ENCODE data around the gene ARHGAP44. TPM values are rescaled to one million over a fixed set of nuclear protein-coding genes. Genes with fewer than 3 reads are reported as not detected.
A peak's percentile ranks its signal among the peaks of the same experiment; 100 is the strongest.

The ARHGAP44 gene
- total RNA-seq, 1 donor from 2014 or later = 6.5 TPM

GRCh38 chr17:12983991-12984884 is 194.9 kb downstream of the ARHGAP44 start:
- no peak overlapping the region for H3K4me3 Mint-ChIP-seq
- no peaks in the 10 kb centered on the region for H3K27me3 Mint-ChIP-seq (ENCODE audit: low read depth)
- peaks cover 17% of the 10 kb centered on the region for H3K4me1 Mint-ChIP-seq
- H3K27ac Mint-ChIP-seq (ENCODE audit: unreplicated experiment) = peak overlapping the region; percentile 50
- H3K9me3 Mint-ChIP-seq = no peaks in the 10 kb centered on the region
- DNase-seq (ENCODE audit: low read depth, low spot score) = no peak
- TF ChIP-seq, protein P1, sequence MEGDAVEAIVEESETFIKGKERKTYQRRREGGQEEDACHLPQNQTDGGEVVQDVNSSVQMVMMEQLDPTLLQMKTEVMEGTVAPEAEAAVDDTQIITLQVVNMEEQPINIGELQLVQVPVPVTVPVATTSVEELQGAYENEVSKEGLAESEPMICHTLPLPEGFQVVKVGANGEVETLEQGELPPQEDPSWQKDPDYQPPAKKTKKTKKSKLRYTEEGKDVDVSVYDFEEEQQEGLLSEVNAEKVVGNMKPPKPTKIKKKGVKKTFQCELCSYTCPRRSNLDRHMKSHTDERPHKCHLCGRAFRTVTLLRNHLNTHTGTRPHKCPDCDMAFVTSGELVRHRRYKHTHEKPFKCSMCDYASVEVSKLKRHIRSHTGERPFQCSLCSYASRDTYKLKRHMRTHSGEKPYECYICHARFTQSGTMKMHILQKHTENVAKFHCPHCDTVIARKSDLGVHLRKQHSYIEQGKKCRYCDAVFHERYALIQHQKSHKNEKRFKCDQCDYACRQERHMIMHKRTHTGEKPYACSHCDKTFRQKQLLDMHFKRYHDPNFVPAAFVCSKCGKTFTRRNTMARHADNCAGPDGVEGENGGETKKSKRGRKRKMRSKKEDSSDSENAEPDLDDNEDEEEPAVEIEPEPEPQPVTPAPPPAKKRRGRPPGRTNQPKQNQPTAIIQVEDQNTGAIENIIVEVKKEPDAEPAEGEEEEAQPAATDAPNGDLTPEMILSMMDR (conservative IDR thresholded peaks at IDR 0.05) = no peak
- peaks cover 3% of the 10 kb centered on the region for H3K36me3 Mint-ChIP-seq (ENCODE audit: low read depth)

DNA sequence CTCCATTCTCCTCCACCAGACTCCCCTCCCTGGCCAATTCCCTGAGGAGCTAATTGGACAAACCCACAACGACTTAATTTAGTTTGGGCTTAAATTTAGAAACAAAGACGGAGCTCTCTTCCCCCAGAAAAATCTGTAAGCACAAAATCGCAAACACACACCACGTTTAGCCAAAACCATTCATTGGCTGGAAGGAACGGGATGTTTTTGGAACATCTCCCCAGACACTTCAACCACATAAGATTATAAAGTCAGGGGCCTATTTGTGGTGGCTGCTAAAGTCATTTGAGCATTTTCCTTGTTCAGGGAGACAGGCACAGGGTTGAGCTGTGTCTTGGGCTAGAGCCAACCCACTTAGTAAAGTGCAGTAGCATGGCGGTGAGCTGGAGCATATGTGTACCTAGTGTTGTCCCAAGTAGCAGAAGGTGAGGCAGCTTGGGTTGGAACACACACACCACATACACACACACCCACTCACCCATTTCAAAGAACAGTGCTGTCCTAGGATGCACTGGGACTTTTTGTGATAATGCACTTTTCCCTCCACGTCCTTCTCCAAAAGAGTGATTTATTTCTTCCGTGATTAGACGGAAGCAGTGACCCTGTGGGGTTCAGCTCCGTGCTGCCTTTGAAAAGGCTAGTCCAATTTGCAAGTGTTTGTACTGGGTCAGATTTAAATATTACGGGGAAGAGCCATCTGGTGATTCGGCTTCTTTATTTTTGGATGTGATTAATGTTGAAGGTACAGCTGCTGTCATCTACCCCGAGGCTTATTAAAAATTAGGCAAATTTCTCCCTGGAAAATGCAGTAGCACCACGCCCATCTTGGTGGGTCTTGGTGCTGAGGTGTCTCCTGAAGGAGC is 196.4 kb downstream of the ARHGAP44 start:
- DNase-seq (ENCODE audit: low read depth, low spot score) = no peak
- no peak overlapping the region for H3K4me3 Mint-ChIP-seq
- no peaks in the 10 kb centered on the region for H3K9me3 Mint-ChIP-seq
- no peaks in the 10 kb centered on the region for H3K27me3 Mint-ChIP-seq (ENCODE audit: low read depth)
- H3K4me1 Mint-ChIP-seq = peaks cover 17% of the 10 kb centered on the region
- peaks cover 11% of the 10 kb centered on the region for H3K36me3 Mint-ChIP-seq (ENCODE audit: low read depth)
- H3K27ac Mint-ChIP-seq (ENCODE audit: unreplicated experiment) = no peak overlapping the region
- TF ChIP-seq, protein P1 (conservative IDR thresholded peaks at IDR 0.05) = no peak

DNA sequence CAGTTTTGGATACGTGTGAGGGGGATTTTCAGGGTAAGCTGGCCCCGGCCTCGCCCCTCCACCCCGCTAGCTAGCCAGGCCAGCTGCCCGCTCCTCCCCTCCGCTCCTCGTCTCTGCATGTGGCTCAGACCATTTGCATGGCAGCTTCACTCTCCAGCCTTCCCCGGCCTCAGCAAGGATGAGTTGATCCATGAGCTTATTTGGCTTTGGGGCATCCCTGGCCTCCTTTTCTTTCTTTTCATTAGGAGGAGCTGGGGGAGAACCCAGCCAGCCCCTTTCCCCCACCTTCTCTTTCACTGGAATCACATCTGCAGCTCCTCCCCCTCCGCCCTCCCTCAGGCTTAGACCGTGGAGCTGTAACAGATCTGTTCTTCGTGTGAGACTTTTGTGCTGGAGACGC is 197.8 kb downstream of the ARHGAP44 start:
- TF ChIP-seq, protein P1 (conservative IDR thresholded peaks at IDR 0.05) = no peak
- peak overlapping the region; percentile 32 for H3K4me3 Mint-ChIP-seq
- H3K9me3 Mint-ChIP-seq = no peaks in the 10 kb centered on the region
- peaks cover 17% of the 10 kb centered on the region for H3K4me1 Mint-ChIP-seq
- no peaks in the 10 kb centered on the region for H3K27me3 Mint-ChIP-seq (ENCODE audit: low read depth)
- peaks cover 11% of the 10 kb centered on the region for H3K36me3 Mint-ChIP-seq (ENCODE audit: low read depth)
- no peak overlapping the region for H3K27ac Mint-ChIP-seq (ENCODE audit: unreplicated experiment)
- no peak for DNase-seq (ENCODE audit: low read depth, low spot score)

- Mint-ChIP-seq H3K27ac (ENCODE audit: unreplicated experiment) (no peak overlapping the region), H3K27me3 (ENCODE audit: low read depth) (no peaks in the 10 kb centered on the region), H3K4me3 (no peak overlapping the region), H3K4me1 (peaks cover 17% of the 10 kb centered on the region), H3K36me3 (ENCODE audit: low read depth) (peaks cover 12% of the 10 kb centered on the region), H3K9me3 (no peaks in the 10 kb centered on the region)
- TF ChIP-seq, protein P1 (conservative IDR thresholded peaks at IDR 0.05) = no peak
- no peak for DNase-seq (ENCODE audit: low read depth, low spot score)
Observed at GRCh38 chr17:12990041-12990808, 200.9 kb downstream of the ARHGAP44 start.

DNA sequence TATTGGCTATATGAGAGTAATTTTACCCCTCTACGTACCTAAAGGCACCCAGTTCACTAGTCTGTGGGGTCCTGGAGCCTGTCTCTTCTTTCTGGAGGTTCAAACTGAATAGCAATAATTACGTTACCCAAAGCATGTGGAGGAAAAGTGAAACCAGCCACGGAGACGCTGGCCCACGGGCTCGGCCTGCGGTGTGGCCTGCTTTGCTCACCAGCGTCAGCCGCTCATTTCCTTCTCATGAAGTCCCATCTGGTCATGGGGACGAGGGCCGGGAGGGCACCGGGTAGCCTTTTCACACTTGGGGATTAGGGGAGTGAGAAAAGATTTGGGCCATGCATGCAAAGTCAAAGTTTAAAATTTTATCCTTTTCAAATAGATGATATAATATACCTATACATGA is 201.6 kb downstream of the ARHGAP44 start:
- no peaks in the 10 kb centered on the region for H3K27me3 Mint-ChIP-seq (ENCODE audit: low read depth)
- peaks cover 17% of the 10 kb centered on the region for H3K4me1 Mint-ChIP-seq
- TF ChIP-seq, protein P1 (conservative IDR thresholded peaks at IDR 0.05) = no peak
- no peak for DNase-seq (ENCODE audit: low read depth, low spot score)
- H3K4me3 Mint-ChIP-seq = no peak overlapping the region
- H3K9me3 Mint-ChIP-seq = no peaks in the 10 kb centered on the region
- peaks cover 12% of the 10 kb centered on the region for H3K36me3 Mint-ChIP-seq (ENCODE audit: low read depth)
- no peak overlapping the region for H3K27ac Mint-ChIP-seq (ENCODE audit: unreplicated experiment)
